Colonic mucosa (tissue), 2 donors: ENCODE measurements around the gene CT45A5. TPM values are rescaled to one million over a fixed set of nuclear protein-coding genes. Genes with fewer than 3 reads are reported as not detected.

Source experiments
- total RNA-seq, 2 donors: library from RNA; stranded (reverse); fragmentation: NEBNext Ultra II Directional in 1 of 2; extraction: Animal tissue kit (Norgen Biotek cat#: 25700) in 1 of 2; gene quantifications; one replicate each; pipeline ENCODE4 v1.2.1, GENCODE V29; 2021
- donor health status: DM: no; HTN: no; CAD: no.
- donor health status: DM: no; HTN: no; CAD: no.

The CT45A5 gene
- total RNA-seq, 2 donors from 2014 or later = not detected

Other genes with a start within 250 kb of the CT45A5 start
- gene CT45A1, start 71.9 kb downstream of the CT45A5 start, total RNA-seq = not detected
- gene CT45A3, start 17.3 kb downstream of the CT45A5 start, total RNA-seq = not detected
- gene CT45A6, start 17.3 kb upstream of the CT45A5 start, total RNA-seq = not detected
- not detected for gene CT45A2, start 34.5 kb upstream of the CT45A5 start, total RNA-seq
- not detected for gene CT45A7, start 51.8 kb upstream of the CT45A5 start, total RNA-seq
- not detected for gene CT45A8, start 69.0 kb upstream of the CT45A5 start, total RNA-seq
- not detected for gene CT45A9, start 86.3 kb upstream of the CT45A5 start, total RNA-seq
- gene CT45A10, start 107.9 kb upstream of the CT45A5 start, total RNA-seq = under 1 TPM in 1 of 2 donors, not detected in 1; 0.49 TPM
- under 1 TPM in 1 of 2 donors, not detected in 1; 0.07 TPM for gene SAGE1, start 108.2 kb upstream of the CT45A5 start, total RNA-seq
- gene MMGT1, start 188.5 kb upstream of the CT45A5 start, total RNA-seq = 10 to 100 TPM; 23.9 to 26.9 TPM
- gene SLC9A6, start 199.9 kb upstream of the CT45A5 start, total RNA-seq = 10 to 100 TPM; 12.7 to 16.6 TPM